OCI-LY7 (cell line): ENCODE results near the gene LY86.

Source experiments
- EZH2phosphoT487 ChIP-seq: fragments of 200-600 bp; sonication (generic); IDR thresholded peaks from 2 replicates; pipeline ENCODE4 v1.6.1; 2018; ENCODE audit warnings: low read depth, borderline replicate concordance, mild to moderate bottlenecking, mixed run types, antibody characterized with exemption, low read length, moderate library complexity, mixed read lengths
- TF ChIP-seq, protein P1 (sequence below): fragments of 200-600 bp; sonication (generic); conservative IDR thresholded peaks from 2 replicates; pipeline ENCODE4 v1.5.1; 2014; ENCODE audit warnings: mild to moderate bottlenecking, antibody characterized with exemption, low read length, moderate library complexity, mixed read lengths

DNA sequence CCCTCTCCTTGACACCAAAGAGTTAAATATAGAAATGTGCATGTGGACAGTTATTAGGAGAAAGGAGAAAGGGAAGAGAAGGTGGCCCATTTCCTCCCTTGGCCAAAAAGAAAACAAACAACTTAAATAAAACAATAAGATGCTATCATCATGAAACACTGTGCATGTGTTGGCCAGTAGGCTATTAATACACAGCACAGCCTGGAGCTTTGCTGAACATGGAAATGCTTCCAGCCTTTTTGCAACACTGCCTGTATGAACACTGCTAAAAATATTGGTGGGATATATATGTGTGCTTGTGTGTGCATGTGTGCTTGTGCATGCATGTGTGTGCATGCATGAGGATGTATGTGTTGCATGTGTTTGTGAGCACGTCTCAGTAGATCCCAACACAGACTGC, 100.4 kb downstream of the LY86 start:
- TF ChIP-seq, protein P1, sequence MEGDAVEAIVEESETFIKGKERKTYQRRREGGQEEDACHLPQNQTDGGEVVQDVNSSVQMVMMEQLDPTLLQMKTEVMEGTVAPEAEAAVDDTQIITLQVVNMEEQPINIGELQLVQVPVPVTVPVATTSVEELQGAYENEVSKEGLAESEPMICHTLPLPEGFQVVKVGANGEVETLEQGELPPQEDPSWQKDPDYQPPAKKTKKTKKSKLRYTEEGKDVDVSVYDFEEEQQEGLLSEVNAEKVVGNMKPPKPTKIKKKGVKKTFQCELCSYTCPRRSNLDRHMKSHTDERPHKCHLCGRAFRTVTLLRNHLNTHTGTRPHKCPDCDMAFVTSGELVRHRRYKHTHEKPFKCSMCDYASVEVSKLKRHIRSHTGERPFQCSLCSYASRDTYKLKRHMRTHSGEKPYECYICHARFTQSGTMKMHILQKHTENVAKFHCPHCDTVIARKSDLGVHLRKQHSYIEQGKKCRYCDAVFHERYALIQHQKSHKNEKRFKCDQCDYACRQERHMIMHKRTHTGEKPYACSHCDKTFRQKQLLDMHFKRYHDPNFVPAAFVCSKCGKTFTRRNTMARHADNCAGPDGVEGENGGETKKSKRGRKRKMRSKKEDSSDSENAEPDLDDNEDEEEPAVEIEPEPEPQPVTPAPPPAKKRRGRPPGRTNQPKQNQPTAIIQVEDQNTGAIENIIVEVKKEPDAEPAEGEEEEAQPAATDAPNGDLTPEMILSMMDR: no peak
- no peak for TF ChIP-seq EZH2phosphoT487
